NCI-H1092 treated with DMSO at 0.1 percent for 48 hours (cell line): ENCODE data around the gene DGKG.

Source experiments
- DNase-seq: peaks from one replicate; lab custom pipeline; 2025; lab: John Stamatoyannopoulos, UW

Gene DGKG

GRCh38 chr3:186318135-186318534 is 43.9 kb downstream of the DGKG start:
- DNase-seq: no peak

- DNase-seq: no peak
These were observed 44.6 kb downstream of the DGKG start for GRCh38 chr3:186317478-186317877.

- no peak for DNase-seq
These were observed 45.3 kb downstream of the DGKG start for GRCh38 chr3:186316666-186317260.

GRCh38 chr3:186315581-186316354 is 46.3 kb downstream of the DGKG start:
- DNase-seq: no peak

- DNase-seq: no peak
These were observed 47.1 kb downstream of the DGKG start for GRCh38 chr3:186314896-186315295.

GRCh38 chr3:186311441-186311840 is 50.6 kb downstream of the DGKG start:
- DNase-seq: no peak

GRCh38 chr3:186308549-186308948 is 53.5 kb downstream of the DGKG start:
- DNase-seq: no peak

- no peak for DNase-seq
These were observed 54.3 kb downstream of the DGKG start for GRCh38 chr3:186307594-186308221.

- DNase-seq: no peak
These were observed 56.7 kb downstream of the DGKG start for GRCh38 chr3:186305286-186305685.

GRCh38 chr3:186303965-186304364 is 58.1 kb downstream of the DGKG start:
- no peak for DNase-seq

GRCh38 chr3:186299327-186299726 is 62.7 kb downstream of the DGKG start:
- no peak for DNase-seq

- DNase-seq: no peak
These were observed 63.2 kb downstream of the DGKG start for GRCh38 chr3:186298876-186299275.

- DNase-seq: no peak
These were observed 71.2 kb downstream of the DGKG start for GRCh38 chr3:186290796-186291195.

- DNase-seq: no peak
These were observed 74.3 kb downstream of the DGKG start for GRCh38 chr3:186287711-186288110.

- DNase-seq: no peak
These were observed 75.9 kb downstream of the DGKG start for GRCh38 chr3:186286114-186286513.

GRCh38 chr3:186284661-186285060 is 77.4 kb downstream of the DGKG start:
- DNase-seq: no peak

- DNase-seq: no peak
These were observed 77.7 kb downstream of the DGKG start for GRCh38 chr3:186284349-186284652.

- DNase-seq: no peak
These were observed 78.2 kb downstream of the DGKG start for GRCh38 chr3:186283651-186284348.

GRCh38 chr3:186283096-186283495 is 78.9 kb downstream of the DGKG start:
- no peak for DNase-seq

- DNase-seq: no peak
These were observed 80.9 kb downstream of the DGKG start for GRCh38 chr3:186281176-186281575.

- no peak for DNase-seq
These were observed 81.3 kb downstream of the DGKG start for GRCh38 chr3:186280737-186281136.

- DNase-seq: peak; percentile 8
These were observed 84.6 kb downstream of the DGKG start for GRCh38 chr3:186277268-186277909.
